ENCODE measurements around the gene RNU6-9.

The RNU6-9 gene

GRCh38 chr19:919199-920050 is 26.1 kb downstream of the RNU6-9 start (continued):
- TF ChIP-seq TSHZ2 (CRISPR knock-in tag; IDR thresholded peaks at IDR 0.05), result no peak
- TF ChIP-seq PPARA (CRISPR knock-in tag; IDR thresholded peaks at IDR 0.05; ENCODE audit: borderline replicate concordance), result no peak
- TF ChIP-seq TCF4 (CRISPR knock-in tag; IDR thresholded peaks at IDR 0.05; ENCODE audit: borderline replicate concordance), result no peak
- TF ChIP-seq OSR1 (CRISPR knock-in tag; IDR thresholded peaks at IDR 0.05), result no peak
- no peak for TF ChIP-seq TOX (CRISPR knock-in tag; IDR thresholded peaks at IDR 0.05; ENCODE audit: borderline replicate concordance)
- no peak for TF ChIP-seq RARB (CRISPR knock-in tag; IDR thresholded peaks at IDR 0.05)
- TF ChIP-seq ESRRG (CRISPR knock-in tag; IDR thresholded peaks at IDR 0.05), result no peak
- TF ChIP-seq ZC3H10 (CRISPR knock-in tag; IDR thresholded peaks at IDR 0.05), result no peak

- no peak for TF ChIP-seq OSR1 (CRISPR knock-in tag; IDR thresholded peaks at IDR 0.05)
- no peak for TF ChIP-seq TSHZ2 (CRISPR knock-in tag; IDR thresholded peaks at IDR 0.05)
- no peak for TF ChIP-seq GLIS3 (CRISPR knock-in tag; IDR thresholded peaks at IDR 0.05)
- TF ChIP-seq ARNTL (CRISPR knock-in tag; IDR thresholded peaks at IDR 0.05; ENCODE audit: borderline replicate concordance, low read depth), result no peak
- TF ChIP-seq ZNF8 (CRISPR knock-in tag; IDR thresholded peaks at IDR 0.05), result no peak
- TF ChIP-seq POU6F1 (CRISPR knock-in tag; IDR thresholded peaks at IDR 0.05; ENCODE audit: borderline replicate concordance, low read depth), result no peak
- no peak for TF ChIP-seq ZFP3 (CRISPR knock-in tag; IDR thresholded peaks at IDR 0.05)
- TF ChIP-seq BACH2 (CRISPR knock-in tag; IDR thresholded peaks at IDR 0.05; ENCODE audit: borderline replicate concordance), result no peak
- TF ChIP-seq CREB5 (CRISPR knock-in tag; IDR thresholded peaks at IDR 0.05; ENCODE audit: low read depth), result no peak
- no peak for TF ChIP-seq RARB (CRISPR knock-in tag; IDR thresholded peaks at IDR 0.05)
- TF ChIP-seq SNAI2 (CRISPR knock-in tag; IDR thresholded peaks at IDR 0.05), result no peak
- no peak for TF ChIP-seq ZFP30 (CRISPR knock-in tag; IDR thresholded peaks at IDR 0.05)
- TF ChIP-seq CSDC2 (CRISPR knock-in tag; IDR thresholded peaks at IDR 0.05), result no peak
- no peak for TF ChIP-seq PATZ1 (CRISPR knock-in tag; IDR thresholded peaks at IDR 0.05; ENCODE audit: borderline replicate concordance)
- no peak for TF ChIP-seq TCF4 (CRISPR knock-in tag; IDR thresholded peaks at IDR 0.05; ENCODE audit: borderline replicate concordance)
- no peak for TF ChIP-seq ISL1 (CRISPR knock-in tag; IDR thresholded peaks at IDR 0.05)
- no peak for TF ChIP-seq TOX (CRISPR knock-in tag; IDR thresholded peaks at IDR 0.05; ENCODE audit: borderline replicate concordance)
- TF ChIP-seq PPARA (CRISPR knock-in tag; IDR thresholded peaks at IDR 0.05; ENCODE audit: borderline replicate concordance), result no peak
- no peak; the same call in 2 of the 3 replicates for ATAC-seq
Measured at GRCh38 chr19:920051-920864, 27.0 kb downstream of the RNU6-9 start.

Measured in SK-N-SH treated with all-trans-retinoic acid at 6 μM for 48 hours (cell line).